ENCODE measurements around the gene JAG2. TPM values are rescaled to one million over a fixed set of nuclear protein-coding genes. Genes with fewer than 3 reads are reported as not detected.

JAG2 gene
- total RNA-seq, 2 experiments from 2014 or later, result 0.76 to 3.2 TPM

- ATAC-seq (no peak), DNase-seq (no peak)
- H3K27me3 Mint-ChIP-seq, result peaks cover 17% of the 10 kb centered on the region
- no peaks in the 10 kb centered on the region for H3K9me3 Mint-ChIP-seq (ENCODE audit: low read depth)
- H3K4me1 Mint-ChIP-seq, result peaks cover 24% of the 10 kb centered on the region
- H3K36me3 Mint-ChIP-seq, result no peaks in the 10 kb centered on the region
- CTCF ChIA-PET, result interaction anchor here (0.5 to 9.5 kb wide), 16 partner anchors 10 to 1730 kb away, joined by 3 to 192 read pairs (median 10); partner anchors contain the start of genes CDCA4, CLBA1 and GPR132
- no peak overlapping the region for H3K4me3 Mint-ChIP-seq
- peak overlapping the region; percentile 28 for H3K27ac Mint-ChIP-seq
Observed at GRCh38 chr14:105091517-105092170, 76.9 kb downstream of the JAG2 start.

- no peak for DNase-seq
- ATAC-seq, result no peak
Observed at GRCh38 chr14:105091054-105091516, 77.5 kb downstream of the JAG2 start.

More at GRCh38 chr14:105091054-105091516, 77.5 kb downstream of the JAG2 start:
- H3K27ac Mint-ChIP-seq, result no peak overlapping the region
- H3K9me3 Mint-ChIP-seq (ENCODE audit: low read depth), result no peaks in the 10 kb centered on the region
- CTCF ChIA-PET, result interaction anchor here (0.9 to 9.5 kb wide), 30 partner anchors 10 to 260 kb away, joined by 3 to 192 read pairs (median 6); partner anchors contain the start of genes BRF1, CDCA4, CLBA1 and GPR132
- peaks cover 29% of the 10 kb centered on the region for H3K4me1 Mint-ChIP-seq
- no peak overlapping the region for H3K4me3 Mint-ChIP-seq
- no peaks in the 10 kb centered on the region for H3K36me3 Mint-ChIP-seq
- peaks cover 17% of the 10 kb centered on the region for H3K27me3 Mint-ChIP-seq

Small RNA genes within 50 kb of the gene (microRNA-seq; reads per million reads assigned to microRNA genes)
- gene MIR6765, result not detected

Other genes with a start within 250 kb of the JAG2 start
- gene PLD4, start 243.9 kb downstream of the JAG2 start, total RNA-seq, result not detected
- not detected for gene AHNAK2, start 190.4 kb downstream of the JAG2 start, total RNA-seq
- under 1 TPM; 0.56 to 0.67 TPM for gene CLBA1, start 183.0 kb downstream of the JAG2 start, total RNA-seq
- gene CDCA4, start 147.7 kb downstream of the JAG2 start, total RNA-seq, result 10 to 100 TPM; 70.8 to 77.8 TPM
- 10 to 100 TPM; 47.4 to 49.4 TPM for gene GPR132, start 103.3 kb downstream of the JAG2 start, total RNA-seq
- 10 to 100 TPM; 16.2 to 20.9 TPM for gene NUDT14, start 12.5 kb upstream of the JAG2 start, total RNA-seq
- gene BTBD6, start 79.8 kb upstream of the JAG2 start, total RNA-seq, result 10 to 100 TPM; 47.1 to 49.0 TPM
- 10 to 100 TPM; 32.2 to 51.8 TPM for gene BRF1, start 132.2 kb upstream of the JAG2 start, total RNA-seq
- 10 to 100 TPM; 27.8 to 40.2 TPM for gene PACS2, start 146.0 kb upstream of the JAG2 start, total RNA-seq
- 1 to 10 TPM; 3.4 to 3.7 TPM for gene TEX22, start 229.8 kb upstream of the JAG2 start, total RNA-seq